Right lobe of liver (tissue), 6 donors: Measurements from ENCODE around the gene VSTM4. TPM values are rescaled to one million over a fixed set of nuclear protein-coding genes. Genes with fewer than 3 reads are reported as not detected.

Source experiments
- ATAC-seq, 4 donors: fragments of 200-7000 bp; cut with Tn5 transposase; one replicate each; pipeline ENCODE4 v1.9.1; 2020; ENCODE audit warnings: mild to moderate bottlenecking in 4 of 4, moderate library complexity in 4 of 4
- DNase-seq, 3 donors: peaks; one replicate each; pipeline ENCODE4 v3.0.0-alpha.2; 2020
- H3K27ac ChIP-seq, 3 donors: fragments of 200-600 bp; one replicate each; pipeline ENCODE4 v1.8.0; 2022
- H3K27me3 ChIP-seq, 2 donors: fragments of 200-600 bp; one replicate each; pipeline ENCODE4 v1.8.0; 2022
- H3K36me3 ChIP-seq, 4 donors: fragments of 200-600 bp; sonication (generic) in 1 of 4; one replicate each; pipeline versions ENCODE4 v1.5.1 to v1.8.0; 2017 to 2022; ENCODE audit warnings: control low read depth in 1 of 4
- H3K4me1 ChIP-seq, 4 donors: fragments of 200-600 bp; sonication (generic) in 1 of 4; one replicate each; pipeline versions ENCODE4 v1.5.1 to v1.8.0; 2017 to 2022; ENCODE audit warnings: control low read depth in 1 of 4
- H3K4me3 ChIP-seq, 3 donors: fragments of 200-600 bp; one replicate each; pipeline ENCODE4 v1.8.0; 2022
- H3K9me3 ChIP-seq, 4 donors: fragments of 200-600 bp; sonication (generic) in 1 of 4; one replicate each; pipeline versions ENCODE4 v1.5.1 to v1.8.0; 2017 to 2022; ENCODE audit warnings: control low read depth in 1 of 4
- POLR2A ChIP-seq: fragments of 450-650 bp; IDR thresholded peaks from one replicate; pipeline ENCODE4 v1.6.1; 2017; ENCODE audit warnings: antibody characterized with exemption, mild to moderate bottlenecking
- WGBS: methylation state at CpG from one replicate; pipeline ENCODE4 v1.1.6; 2018; ENCODE audit warnings: low coverage, low lambda C conversion rate; ENCODE audit not compliant: insufficient coverage; ENCODE audit errors: missing lambda C conversion rate; 5-methylcytosine and 5-hydroxymethylcytosine counted together
- intact Hi-C, 2 donors: fragments of 100-400 bp; cut with DNase I; formaldehyde crosslinking; loops; one replicate each; pipeline versions ENCODE4 v1.11.2 to v1.14.1; 2022
- total RNA-seq, 6 experiments: library from RNA; depleted of rRNA in 2 of 6; stranded (reverse); fragments of >200 nt in 2 of 6; fragmentation: NEBNext Ultra II Directional in 3 of 6; extraction: Animal tissue kit (Norgen Biotek cat#: 25700) in 3 of 6; gene quantifications; one replicate each; pipeline versions ENCODE4 v1.1.0 to v1.2.4, GENCODE V29; 2016 to 2023
- TF ChIP-seq, protein P1 (sequence below), 4 donors: fragments of 200-600 bp in 3 of 4; fragments of 450-650 bp in 1 of 4; IDR thresholded peaks; one replicate each; pipeline versions ENCODE4 v1.5.1 to v1.8.0; 2016 to 2022; ENCODE audit warnings: antibody characterized with exemption in 4 of 4, mild to moderate bottlenecking in 2 of 4
- donor health status: DM: no; HTN: yes; CAD: no.
- donor health status: DM: no; HTN: no; CAD: no.
- donor health status: DM: no; HTN: no; CAD: no.
- donor health status: DM: no; HTN: yes; CAD: no.
- donor health status: DM: no; HTN: yes; CAD: no.

The VSTM4 gene
- total RNA-seq, 6 experiments from 2014 or later: 2.1 to 6.6 (median 3.1) TPM

DNA sequence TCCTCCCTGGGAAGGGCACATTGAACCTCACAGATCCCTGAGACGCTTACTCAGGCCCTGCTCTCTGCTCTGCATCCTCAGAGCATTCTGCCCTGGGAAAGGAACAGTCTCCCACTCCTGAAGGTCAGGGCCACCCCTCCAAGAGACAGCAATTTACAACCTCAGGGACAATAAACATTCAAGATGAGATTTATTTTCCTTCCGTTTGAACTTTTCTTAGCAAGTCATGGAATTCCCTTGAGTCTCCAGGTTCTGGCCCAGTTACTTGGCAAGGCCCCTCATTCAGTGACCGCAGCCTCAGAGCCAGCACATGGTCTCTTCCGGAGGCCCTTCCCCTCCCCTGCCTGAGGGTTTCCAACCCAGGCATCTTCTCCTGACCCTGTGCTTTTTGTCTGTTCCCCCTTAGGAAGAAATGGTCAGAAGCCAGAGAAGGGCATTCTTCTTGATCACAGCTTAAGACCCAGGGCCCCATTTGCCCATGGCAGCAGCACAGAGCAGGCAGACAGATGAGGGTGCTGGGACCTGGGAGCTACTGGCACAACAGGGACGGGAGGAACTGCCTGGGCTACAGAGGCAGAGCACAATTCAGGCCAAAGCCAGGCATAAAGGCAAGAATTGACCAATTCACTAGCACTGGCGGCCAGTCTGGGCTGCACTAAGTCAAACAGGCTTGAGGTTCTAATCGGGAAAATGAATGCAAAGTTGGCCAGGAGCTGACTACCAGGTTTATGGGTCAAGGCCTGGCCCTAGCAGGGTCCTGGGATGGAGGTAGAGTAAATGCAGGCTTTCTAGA lies 56.7 kb downstream of the VSTM4 start:
- intact Hi-C loops: no loop called here
- H3K36me3 ChIP-seq: no peaks in the 10 kb centered on the region
- WGBS: 93% methylated on average over 5 of the region's 7 CpGs
- TF ChIP-seq POLR2A: no peak
- TF ChIP-seq, protein P1, sequence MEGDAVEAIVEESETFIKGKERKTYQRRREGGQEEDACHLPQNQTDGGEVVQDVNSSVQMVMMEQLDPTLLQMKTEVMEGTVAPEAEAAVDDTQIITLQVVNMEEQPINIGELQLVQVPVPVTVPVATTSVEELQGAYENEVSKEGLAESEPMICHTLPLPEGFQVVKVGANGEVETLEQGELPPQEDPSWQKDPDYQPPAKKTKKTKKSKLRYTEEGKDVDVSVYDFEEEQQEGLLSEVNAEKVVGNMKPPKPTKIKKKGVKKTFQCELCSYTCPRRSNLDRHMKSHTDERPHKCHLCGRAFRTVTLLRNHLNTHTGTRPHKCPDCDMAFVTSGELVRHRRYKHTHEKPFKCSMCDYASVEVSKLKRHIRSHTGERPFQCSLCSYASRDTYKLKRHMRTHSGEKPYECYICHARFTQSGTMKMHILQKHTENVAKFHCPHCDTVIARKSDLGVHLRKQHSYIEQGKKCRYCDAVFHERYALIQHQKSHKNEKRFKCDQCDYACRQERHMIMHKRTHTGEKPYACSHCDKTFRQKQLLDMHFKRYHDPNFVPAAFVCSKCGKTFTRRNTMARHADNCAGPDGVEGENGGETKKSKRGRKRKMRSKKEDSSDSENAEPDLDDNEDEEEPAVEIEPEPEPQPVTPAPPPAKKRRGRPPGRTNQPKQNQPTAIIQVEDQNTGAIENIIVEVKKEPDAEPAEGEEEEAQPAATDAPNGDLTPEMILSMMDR (IDR thresholded peaks at IDR 0.05): no peak
- peaks cover 0 to 9% (median 0%) of the 10 kb centered on the region in 4 donors for H3K4me1 ChIP-seq
- ATAC-seq: no peak
- no peak overlapping the region for H3K27ac ChIP-seq
- no peaks in the 10 kb centered on the region for H3K9me3 ChIP-seq
- no peak overlapping the region for H3K4me3 ChIP-seq
- H3K27me3 ChIP-seq: no peaks in the 10 kb centered on the region
- DNase-seq: no peak

DNA sequence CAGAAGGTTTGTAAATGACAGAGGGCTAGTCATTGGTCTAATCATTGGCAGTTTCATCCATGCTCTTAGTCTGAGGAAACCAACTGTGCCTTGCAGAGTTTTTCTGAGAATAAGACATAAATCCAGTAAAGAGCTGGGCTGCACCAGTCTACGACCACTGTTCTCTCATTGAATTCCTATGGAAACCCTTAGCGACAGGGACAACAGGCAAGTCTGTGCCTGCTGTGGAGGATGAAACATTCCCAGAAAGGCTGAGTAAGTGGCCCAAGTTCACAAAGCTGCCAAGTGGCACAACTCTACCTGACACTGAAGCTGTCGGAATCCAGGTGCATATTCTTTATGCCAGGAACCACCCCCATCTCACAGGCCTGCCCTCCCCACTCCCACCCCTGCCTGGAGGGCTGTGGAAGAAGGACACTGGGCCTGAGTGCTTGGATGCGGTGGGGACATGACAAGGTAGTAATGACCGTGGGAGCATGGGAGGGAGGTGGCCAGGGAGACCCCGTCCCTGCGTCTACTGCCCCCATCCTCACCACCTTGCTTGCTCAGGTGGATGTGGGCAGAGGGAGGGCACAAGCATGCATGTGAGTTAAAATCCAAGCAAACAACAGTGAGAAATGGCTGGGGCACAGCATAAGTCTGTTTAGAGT lies 58.0 kb downstream of the VSTM4 start:
- peaks cover 0 to 13% (median 0%) of the 10 kb centered on the region in 4 donors for H3K4me1 ChIP-seq
- DNase-seq (no peak), ATAC-seq (no peak)
- no peaks in the 10 kb centered on the region for H3K36me3 ChIP-seq
- no peak overlapping the region for H3K4me3 ChIP-seq
- H3K9me3 ChIP-seq: no peaks in the 10 kb centered on the region
- 95% methylated on average over 4 of the region's 7 CpGs for WGBS
- H3K27ac ChIP-seq: no peak overlapping the region
- H3K27me3 ChIP-seq: no peaks in the 10 kb centered on the region
- intact Hi-C loops: no loop called here
- no peak for TF ChIP-seq POLR2A
- TF ChIP-seq, protein P1 (IDR thresholded peaks at IDR 0.05): no peak

DNA sequence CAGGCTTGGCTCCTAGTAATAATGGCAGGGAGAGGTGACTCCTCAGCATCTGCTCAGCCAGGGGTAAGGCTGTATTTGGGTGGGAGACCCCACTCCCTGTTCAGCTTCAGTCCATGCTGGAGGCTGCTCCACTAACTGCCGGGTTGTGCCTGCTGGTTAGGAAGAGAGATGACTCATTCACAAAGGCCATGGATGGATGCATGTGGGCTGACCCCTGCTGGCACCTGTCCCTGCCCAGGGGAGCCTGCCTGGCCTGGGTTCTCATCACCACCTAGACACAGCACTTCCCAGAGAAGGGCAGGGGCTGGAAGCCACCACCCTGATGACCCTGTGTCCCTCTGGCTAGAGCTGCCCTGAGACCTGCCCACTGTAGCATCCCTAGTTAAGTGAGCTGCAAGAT lies 59.0 kb downstream of the VSTM4 start:
- Histone ChIP-seq H3K4me1 (peaks cover 0 to 13% (median 0%) of the 10 kb centered on the region in 4 donors), H3K4me3 (no peak overlapping the region), H3K27me3 (no peaks in the 10 kb centered on the region), H3K27ac (no peak overlapping the region), H3K36me3 (no peaks in the 10 kb centered on the region), H3K9me3 (no peaks in the 10 kb centered on the region)
- TF ChIP-seq, protein P1 (IDR thresholded peaks at IDR 0.05): no peak
- no peak for TF ChIP-seq POLR2A
- intact Hi-C loops: no loop called here
- ATAC-seq (peak in 1 of 4 donors; percentile 39), DNase-seq (no peak)
- WGBS: no CpG with 5 or more reads among the region's 1 CpG

DNA sequence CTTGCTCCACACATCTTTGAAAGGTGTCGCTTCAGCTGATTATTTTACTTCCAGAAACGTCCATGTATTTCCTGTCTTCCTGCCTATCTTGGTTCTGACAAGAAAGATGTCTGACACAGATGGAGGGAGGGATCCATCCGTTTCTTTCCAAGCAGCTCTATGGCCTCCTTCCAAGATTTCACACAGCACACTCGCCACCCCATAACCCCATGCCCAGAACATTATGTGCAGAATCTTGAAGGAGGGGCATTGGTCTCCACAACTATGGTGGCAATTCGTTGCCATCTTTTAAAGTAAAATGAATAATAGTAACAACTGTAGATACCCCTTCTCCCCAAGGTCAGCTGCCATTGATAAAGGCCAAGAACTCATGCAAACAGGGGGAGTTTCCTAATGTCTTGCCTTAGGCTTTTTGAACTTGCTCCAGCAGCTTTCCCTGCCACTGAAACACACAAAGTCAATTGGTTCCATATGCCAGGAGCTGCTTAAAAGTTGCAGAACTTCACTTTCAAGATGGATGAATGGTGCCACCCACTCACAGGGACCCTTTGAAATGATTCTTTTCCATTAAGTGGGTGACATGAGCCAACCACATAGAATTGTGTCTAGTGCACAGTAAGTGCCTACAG lies 60.0 kb downstream of the VSTM4 start:
- Histone ChIP-seq H3K4me3 (no peak overlapping the region), H3K27me3 (no peaks in the 10 kb centered on the region), H3K27ac (no peak overlapping the region), H3K4me1 (peaks cover 0 to 19% (median 2%) of the 10 kb centered on the region in 4 donors), H3K9me3 (no peaks in the 10 kb centered on the region), H3K36me3 (no peaks in the 10 kb centered on the region)
- DNase-seq (no peak), ATAC-seq (no peak)
- intact Hi-C loops: no loop called here
- 74% methylated on average over 4 of the region's 5 CpGs for WGBS
- TF ChIP-seq POLR2A: no peak
- TF ChIP-seq, protein P1 (IDR thresholded peaks at IDR 0.05): no peak
